GM12878 (cell line): ENCODE data around the gene NDC80. TPM values are rescaled to one million over a fixed set of nuclear protein-coding genes. Genes with fewer than 3 reads are reported as not detected.
A peak's percentile ranks its signal among the peaks of the same experiment; 100 is the strongest.

ENCODE experiments used
- ATAC-seq: fragments of 200-7000 bp; cut with Tn5 transposase; 3 replicates; pipeline ENCODE4 v1.9.1; 2020; ENCODE audit warnings: mild to moderate bottlenecking, moderate library complexity
- BruUV-seq: library from RNA; stranded (reverse); fragments of 400-500 nt; replicated peaks from 2 replicates; lab custom pipeline; 2021; lab: Mats Ljungman, UMichigan
- CTCF ChIA-PET: fragments of 300-600 bp; sonication (Branson Sonifier 250); formaldehyde crosslinking; extraction: SDS; loops from one replicate; lab custom pipeline; 2021; ENCODE audit warnings: inconsistent platforms; lab: Yijun Ruan, JAX
- POLR2A ChIA-PET: fragments of 350-600 bp; formaldehyde crosslinking; extraction: SDS; loops from one replicate; lab custom pipeline; 2021; ENCODE audit warnings: inconsistent platforms; lab: Charles Lee
- RAD21 ChIA-PET: fragments of 300-600 bp; sonication (Branson Sonifier 250); formaldehyde crosslinking; loops from one replicate; lab custom pipeline; 2023; ENCODE audit warnings: antibody characterized with exemption; ENCODE audit not compliant: unreplicated experiment; lab: Charles Lee
- SMC1A ChIA-PET: fragments of 300-600 bp; sonication (Branson Sonifier 250); formaldehyde crosslinking; loops from one replicate; lab custom pipeline; 2023; ENCODE audit not compliant: unreplicated experiment, uncharacterized antibody; lab: Charles Lee
- DNase-seq: peaks from one replicate; pipeline ENCODE4 v3.0.0-alpha.2; 2011; ENCODE audit warnings: low read depth, low spot score
- FAIRE-seq: peaks from 3 replicates; lab custom pipeline; 2011; peaks lifted over from hg19 to GRCh38; lab: Jason Lieb, UNC
- H2AFZ ChIP-seq: 2 replicates; pipeline ENCODE4 v1.6.0; 2011; ENCODE audit warnings: low read depth, low read length, control low read depth; ENCODE audit not compliant: control insufficient read depth
- H3K27ac ChIP-seq: 2 replicates; pipeline ENCODE4 v1.5.1; 2011; ENCODE audit warnings: control low read depth; ENCODE audit not compliant: control insufficient read depth, insufficient read depth
- H3K27me3 ChIP-seq, 2 experiments: replicated peaks in 1 of 2; 2 replicates each; pipeline versions ENCODE4 v1.6.0 to v1.6.1; 2011; ENCODE audit warnings: low read length in 1 of 2; ENCODE audit not compliant: control insufficient read depth in 2 of 2, insufficient read depth in 2 of 2
- H3K36me3 ChIP-seq, 2 experiments: 2 replicates each; pipeline ENCODE4 v1.5.1; 2011; ENCODE audit warnings: low read length in 1 of 2; ENCODE audit not compliant: control insufficient read depth in 2 of 2, insufficient read depth in 2 of 2
- H3K4me1 ChIP-seq: 2 replicates; pipeline ENCODE4 v1.6.1; 2011; ENCODE audit warnings: mild to moderate bottlenecking, low read length, moderate library complexity, mixed read lengths; ENCODE audit not compliant: control insufficient read depth, insufficient read depth
- H3K4me2 ChIP-seq: 2 replicates; pipeline ENCODE4 v1.6.0; 2011; ENCODE audit warnings: control low read depth; ENCODE audit not compliant: control insufficient read depth, insufficient read depth
- H3K4me3 ChIP-seq: fragments of 200-600 bp; sonication (generic); 2 replicates; pipeline ENCODE4 v1.5.1; 2016
- H3K79me2 ChIP-seq: 2 replicates; pipeline ENCODE4 v1.6.0; 2011; ENCODE audit warnings: low read length; ENCODE audit not compliant: control insufficient read depth, insufficient read depth
- H3K9ac ChIP-seq: 2 replicates; pipeline ENCODE4 v1.8.0; 2011; ENCODE audit warnings: low read length, control low read depth, mixed read lengths; ENCODE audit not compliant: control insufficient read depth, insufficient read depth
- H3K9me3 ChIP-seq: replicated peaks from 3 replicates; pipeline ENCODE4 v1.5.1; 2011; ENCODE audit warnings: mild to moderate bottlenecking, low read length; ENCODE audit not compliant: control insufficient read depth, insufficient read depth
- H4K20me1 ChIP-seq: 2 replicates; pipeline ENCODE4 v1.6.0; 2011; ENCODE audit not compliant: control insufficient read depth, insufficient read depth
- EP300 ChIP-seq, 2 experiments: fragments of 150-350 bp in 1 of 2; IDR thresholded peaks; 2 replicates each; pipeline ENCODE4 v1.6.1; 2011 to 2012; ENCODE audit warnings: low read depth in 2 of 2, low read length in 2 of 2, borderline replicate concordance in 1 of 2, improper control_type of control experiment in 1 of 2, inconsistent platforms in 1 of 2; ENCODE audit not compliant: control insufficient read depth in 1 of 2
- ETV6 ChIP-seq, 2 experiments: fragments of 450-650 bp in 1 of 2; IDR thresholded peaks in 1 of 2; conservative IDR thresholded peaks in 1 of 2; 2 replicates each; pipeline ENCODE4 v1.6.1; 2014; ENCODE audit warnings: antibody characterized with exemption in 1 of 2, borderline replicate concordance in 1 of 2, low read depth in 1 of 2, mild to moderate bottlenecking in 1 of 2, moderate library complexity in 1 of 2
- HCFC1 ChIP-seq: fragments of 150-350 bp; IDR thresholded peaks from 2 replicates; pipeline ENCODE4 v1.6.1; 2014; ENCODE audit warnings: low read length
- NFIC ChIP-seq: IDR thresholded peaks from 2 replicates; pipeline ENCODE4 v1.6.1; 2012; ENCODE audit warnings: low read depth, mild to moderate bottlenecking, inconsistent platforms, low read length, moderate library complexity
- SIX5 ChIP-seq: IDR thresholded peaks from 2 replicates; pipeline ENCODE4 v1.6.1; 2011; ENCODE audit warnings: mild to moderate bottlenecking, low read depth, low read length, moderate library complexity; ENCODE audit not compliant: severe bottlenecking
- SMAD5 ChIP-seq: IDR thresholded peaks from 2 replicates; pipeline ENCODE4 v1.6.1; 2016; ENCODE audit warnings: antibody characterized with exemption, low read depth
- SREBF1 ChIP-seq: IDR thresholded peaks from 2 replicates; pipeline ENCODE4 v1.6.1; 2012; ENCODE audit warnings: mild to moderate bottlenecking, low read length
- TCF7 ChIP-seq: IDR thresholded peaks from 2 replicates; pipeline ENCODE4 v1.6.1; 2014; ENCODE audit warnings: antibody characterized with exemption, borderline replicate concordance
- WRNIP1 ChIP-seq: IDR thresholded peaks from 2 replicates; pipeline ENCODE4 v1.6.1; 2011; ENCODE audit warnings: low read depth, low read length, improper control_type of control experiment, borderline replicate concordance
- WGBS: methylation state at CpG from one replicate; pipeline ENCODE4 v1.1.6; 2016; ENCODE audit warnings: low lambda C conversion rate; ENCODE audit not compliant: insufficient replicate concordance, insufficient coverage; ENCODE audit errors: missing lambda C conversion rate; 5-methylcytosine and 5-hydroxymethylcytosine counted together
- in situ Hi-C: fragments of 300-500 bp; cut with MboI; formaldehyde crosslinking; loops from 9 replicates; pipeline ENCODE4 v1.14.3; 2018; ENCODE audit warnings: mixed read lengths
- intact Hi-C: fragments of 100-400 bp; cut with micrococcal nuclease; formaldehyde crosslinking; loops from one replicate; pipeline ENCODE4 v1.14.2; 2022; ENCODE audit not compliant: unreplicated experiment
- polyA plus RNA-seq, 11 experiments: library from polyadenylated mRNA; depleted of rRNA in 4 of 11; unstranded in 6 of 11; stranded (reverse) in 5 of 11; fragments of >200 nt; fragmentation: Nextera tagmentation in 4 of 11; fragmentation: Illumina TruSeq in 1 of 11; extraction: Ambion mirVana in 4 of 11; extraction: Trizol in 1 of 11; gene quantifications; 1 replicate in 1 of 11; 2 replicates in 10 of 11; pipeline versions ENCODE4 v1.2.1 to v1.2.3, GENCODE V29; 2011 to 2016; ENCODE audit warnings: inconsistent platforms in 2 of 11, missing spikeins in 2 of 11, low read depth in 1 of 11
- total RNA-seq, 4 experiments: library from RNA; depleted of rRNA in 3 of 4; stranded (reverse); fragments of >200 nt in 3 of 4; fragmentation: Illumina TruSeq in 1 of 4; extraction: Trizol in 1 of 4; gene quantifications; 2 replicates each; pipeline versions ENCODE4 v1.2.1 to v1.2.3, GENCODE V29; 2013 to 2021
- TF ChIP-seq, protein P1 (sequence below): IDR thresholded peaks from 2 replicates; pipeline ENCODE4 v1.6.1; 2011; ENCODE audit warnings: low read depth, low read length, improper control_type of control experiment, borderline replicate concordance

The NDC80 gene
- total and polyA plus RNA-seq, 10 of the 15 experiments (the other 5 are each of a cell fraction or from before 2014, with no cell fraction given) = 36.5 to 80.8 (median 54.7) TPM

- ATAC-seq = no peak
- Histone ChIP-seq H3K79me2 (no peaks in the 10 kb centered on the region), H3K4me2 (no peak overlapping the region), H3K36me3 (peaks cover 0 to 21% of the 10 kb centered on the region in 2 experiments; a peak in 3 of 4 replicates), H3K27me3 (no peaks in the 10 kb centered on the region), H3K4me3 (no peak overlapping the region), H3K27ac (no peak overlapping the region)
- in situ Hi-C loops = no loop called here
- CTCF ChIA-PET = no interaction called here
- no TSS peak for BruUV-seq
- DNase-seq = no peak
- 96% methylated on average over 5 of the region's 5 CpGs for WGBS
- FAIRE-seq = no peak
- TF ChIP-seq SMAD5 = no peak
- TF ChIP-seq HCFC1 = no peak
- TF ChIP-seq SREBF1 = no peak
- TF ChIP-seq, all 136 proteins: peak for 0
- ChIA-PET RAD21 (no interaction called here), POLR2A (no interaction called here), SMC1A (no interaction called here)
- no peaks in the 10 kb centered on the region for H3K4me1 ChIP-seq
- H4K20me1 ChIP-seq = no peaks in the 10 kb centered on the region
- H3K9ac ChIP-seq = no peak overlapping the region
- H3K9me3 ChIP-seq = no peaks in the 10 kb centered on the region; the same call in 2 of the 3 replicates
- no peak overlapping the region for H2AFZ ChIP-seq
- intact Hi-C loops = no loop called here
These were observed 26.3 kb downstream of the NDC80 start for GRCh38 chr18:2597639-2598038.

DNA sequence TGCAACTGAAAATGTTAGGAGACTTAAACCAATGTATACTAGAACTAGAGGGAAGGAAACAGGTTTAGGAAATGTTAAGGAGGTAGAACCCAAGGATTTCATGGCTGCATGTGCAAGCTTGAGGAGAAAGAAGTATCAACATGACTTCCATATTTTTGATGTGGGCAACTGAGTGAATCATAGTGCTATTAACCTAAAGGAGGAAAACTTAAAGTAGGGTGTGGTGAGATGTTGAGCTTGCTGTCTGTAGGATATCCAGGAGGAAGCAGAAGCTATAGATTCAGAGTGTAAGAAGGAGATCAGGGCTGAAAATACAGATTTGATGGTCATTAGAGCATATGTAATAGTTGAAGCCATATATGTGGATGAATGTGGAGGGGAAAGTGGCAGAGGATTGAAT, 31.5 kb downstream of the NDC80 start:
- BruUV-seq = no TSS peak
- POLR2A ChIA-PET = no interaction called here
- intact Hi-C loops = no loop called here

More for the DNA sequence above, 31.5 kb downstream of the NDC80 start:
- in situ Hi-C loops = no loop called here
- TF ChIP-seq SIX5 (no peak), ETV6 (conservative IDR thresholded peaks at IDR 0.05 in 1 of 2, IDR thresholded peaks at IDR 0.05 in 1 of 2; ENCODE audit: borderline replicate concordance in 1 of 2, low read depth in 1 of 2) (no peak), WRNIP1 (no peak), EP300 (IDR thresholded peaks at IDR 0.05; ENCODE audit: borderline replicate concordance in 1 of 2, control insufficient read depth in 1 of 2, low read depth in 2 of 2, low read length in 2 of 2) (no peak), TCF7 (no peak), NFIC (no peak)
- TF ChIP-seq, protein P1, sequence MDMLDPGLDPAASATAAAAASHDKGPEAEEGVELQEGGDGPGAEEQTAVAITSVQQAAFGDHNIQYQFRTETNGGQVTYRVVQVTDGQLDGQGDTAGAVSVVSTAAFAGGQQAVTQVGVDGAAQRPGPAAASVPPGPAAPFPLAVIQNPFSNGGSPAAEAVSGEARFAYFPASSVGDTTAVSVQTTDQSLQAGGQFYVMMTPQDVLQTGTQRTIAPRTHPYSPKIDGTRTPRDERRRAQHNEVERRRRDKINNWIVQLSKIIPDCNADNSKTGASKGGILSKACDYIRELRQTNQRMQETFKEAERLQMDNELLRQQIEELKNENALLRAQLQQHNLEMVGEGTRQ = no peak
- ChIA-PET SMC1A (no interaction called here), RAD21 (no interaction called here), CTCF (no interaction called here)
- Histone ChIP-seq H3K9me3 (no peaks in the 10 kb centered on the region), H3K4me1 (no peaks in the 10 kb centered on the region), H3K9ac (no peak overlapping the region), H3K4me3 (no peak overlapping the region), H3K79me2 (no peaks in the 10 kb centered on the region), H3K27ac (no peak overlapping the region), H3K36me3 (peaks cover 0 to 19% of the 10 kb centered on the region in 2 experiments), H3K4me2 (no peak overlapping the region), H4K20me1 (no peaks in the 10 kb centered on the region), H3K27me3 (no peaks in the 10 kb centered on the region), H2AFZ (peak overlapping the region; percentile 4; the same call in 1 of the 2 replicates)
- no peak for FAIRE-seq
- no peak for ATAC-seq
- no peak for DNase-seq
